Naive thymus-derived CD8-positive, alpha-beta T cell (primary cell): Measurements from ENCODE around the gene LAPTM5. TPM values are rescaled to one million over a fixed set of nuclear protein-coding genes. Genes with fewer than 3 reads are reported as not detected.

Experiments
- ATAC-seq, 2 donors: fragments of 150-1000 bp; cut with Tn5 transposase in 1 of 2; sonication (Bioruptor Pico), chemical (Tn5 transposase) in 1 of 2; 1 replicate in 1 of 2; 2 replicates in 1 of 2; pipeline ENCODE4 v1.10.0; 2021; ENCODE audit warnings: mild to moderate bottlenecking in 2 of 2, moderate library complexity in 2 of 2
- POLR2A ChIA-PET: fragments of 350-600 bp; sonication (Branson Sonifier 250); formaldehyde crosslinking; loops from one replicate; lab custom pipeline; 2021; ENCODE audit warnings: antibody characterized with exemption; lab: Charles Lee
- DNase-seq, 10 donors: peaks; one replicate each; pipeline versions ENCODE4 v3.0.0 to v3.0.0-alpha.2; 2020 to 2022
- H3K27ac Mint-ChIP-seq, 10 donors: one replicate each; pipeline ENCODE4 v1.8.0; 2020 to 2022; ENCODE audit warnings: mild to moderate bottlenecking in 10 of 10, mixed read lengths in 10 of 10, moderate library complexity in 4 of 10, inconsistent platforms in 1 of 10
- H3K27me3 Mint-ChIP-seq, 5 donors: one replicate each; pipeline ENCODE4 v1.8.0; 2021 to 2022; ENCODE audit warnings: mixed read lengths in 5 of 5
- H3K36me3 Mint-ChIP-seq, 3 donors: one replicate each; pipeline ENCODE4 v1.8.0; 2020 to 2022; ENCODE audit warnings: mixed read lengths in 3 of 3, mild to moderate bottlenecking in 2 of 3, inconsistent platforms in 1 of 3
- H3K4me1 Mint-ChIP-seq, 4 donors: one replicate each; pipeline ENCODE4 v1.8.0; 2021 to 2022; ENCODE audit warnings: mixed read lengths in 4 of 4
- H3K4me3 Mint-ChIP-seq, 10 donors: one replicate each; pipeline ENCODE4 v1.8.0; 2020 to 2022; ENCODE audit warnings: mild to moderate bottlenecking in 10 of 10, mixed read lengths in 10 of 10, moderate library complexity in 6 of 10, inconsistent platforms in 1 of 10
- H3K9me3 Mint-ChIP-seq, 9 donors: one replicate each; pipeline ENCODE4 v1.8.0; 2020 to 2022; ENCODE audit warnings: mixed read lengths in 9 of 9, mild to moderate bottlenecking in 3 of 9, inconsistent platforms in 1 of 9, moderate library complexity in 1 of 9
- polyA plus RNA-seq, 3 donors: library from polyadenylated mRNA; unstranded; fragments of 300-500 nt; fragmentation: Illumina TruSeq; gene quantifications; one replicate each; pipeline ENCODE4 v1.2.3, GENCODE V29; 2021
- total RNA-seq, 8 experiments: library from RNA in 2 of 8; stranded (reverse) in 2 of 8; gene quantifications; one replicate each; pipeline ENCODE4 v1.2.3 and lab custom pipeline; 2021 to 2026

The LAPTM5 gene
- total and polyA plus RNA-seq, 5 experiments from 2014 or later: 534 to 602 (median 565) TPM

- Mint-ChIP-seq H3K27me3 (peaks cover 3 to 25% (median 15%) of the 10 kb centered on the region in 5 donors), H3K9me3 (peaks cover 0 to 2% (median 0%) of the 10 kb centered on the region in 9 donors), H3K4me3 (no peak overlapping the region), H3K36me3 (no peaks in the 10 kb centered on the region), H3K27ac (peak overlapping the region in 1 of 10 donors; percentile 56), H3K4me1 (peaks cover 0 to 17% (median 3%) of the 10 kb centered on the region in 4 donors)
- peak in 1 of 10 donors; percentile 42 for DNase-seq
- ATAC-seq: no peak
- POLR2A ChIA-PET: interaction anchor here (1.9 kb wide), 1 partner anchor 66 kb away, joined by 6 read pairs; no protein-coding TSS in a partner anchor
Observed at GRCh38 chr1:30785181-30785580, 27.6 kb upstream of the LAPTM5 start.

GRCh38 chr1:30783256-30783915 lies 25.8 kb upstream of the LAPTM5 start:
- no peak for DNase-seq
- POLR2A ChIA-PET: interaction anchor here (0.6 to 3.7 kb wide), 7 partner anchors 34 to 403 kb away, joined by 4 to 72 read pairs (median 6); partner anchors contain the start of gene MATN1
- Mint-ChIP-seq H3K27me3 (peaks cover 0 to 12% (median 9%) of the 10 kb centered on the region in 5 donors), H3K4me3 (no peak overlapping the region), H3K36me3 (no peaks in the 10 kb centered on the region), H3K9me3 (no peaks in the 10 kb centered on the region), H3K27ac (peak overlapping the region in 2 of 10 donors; percentile 15 to 24), H3K4me1 (peaks cover 11 to 31% (median 12%) of the 10 kb centered on the region in 4 donors)
- ATAC-seq: no peak

- H3K9me3 Mint-ChIP-seq: no peaks in the 10 kb centered on the region
- peaks cover 10 to 34% (median 13%) of the 10 kb centered on the region in 4 donors for H3K4me1 Mint-ChIP-seq
- peak; percentile 48 to 84 (median 68) for DNase-seq
- no peaks in the 10 kb centered on the region for H3K36me3 Mint-ChIP-seq
- POLR2A ChIA-PET: interaction anchor here (0.6 to 3.7 kb wide), 10 partner anchors 21 to 403 kb away, joined by 3 to 72 read pairs (median 6); partner anchors contain the start of gene MATN1
- peak overlapping the region in 6 of 10 donors; percentile 31 to 84 (median 53) for H3K27ac Mint-ChIP-seq
- H3K27me3 Mint-ChIP-seq: peaks cover 0 to 4% (median 2%) of the 10 kb centered on the region in 5 donors
- peak overlapping the region in 6 of 10 donors; percentile 24 to 80 (median 60) for H3K4me3 Mint-ChIP-seq
- ATAC-seq: peak; percentile 68 to 79
Observed at GRCh38 chr1:30782361-30783255, 25.0 kb upstream of the LAPTM5 start.

- DNase-seq: no peak
- Mint-ChIP-seq H3K4me1 (peaks cover 10 to 34% (median 13%) of the 10 kb centered on the region in 4 donors), H3K9me3 (no peaks in the 10 kb centered on the region), H3K4me3 (no peak overlapping the region), H3K27me3 (peaks cover 0 to 2% (median 0%) of the 10 kb centered on the region in 5 donors), H3K36me3 (no peaks in the 10 kb centered on the region), H3K27ac (no peak overlapping the region)
- POLR2A ChIA-PET: interaction anchor here (0.9 to 3.7 kb wide), 9 partner anchors 21 to 62 kb away, joined by 3 to 72 read pairs (median 4); partner anchors contain the start of gene MATN1
- no peak for ATAC-seq
Observed at GRCh38 chr1:30781906-30782305, 24.3 kb upstream of the LAPTM5 start.

GRCh38 chr1:30780409-30780808 lies 22.8 kb upstream of the LAPTM5 start:
- ATAC-seq: no peak
- Mint-ChIP-seq H3K9me3 (no peaks in the 10 kb centered on the region), H3K27me3 (no peaks in the 10 kb centered on the region), H3K4me1 (peaks cover 12 to 34% (median 14%) of the 10 kb centered on the region in 4 donors), H3K36me3 (no peaks in the 10 kb centered on the region), H3K4me3 (peak overlapping the region in 3 of 10 donors; percentile 12 to 35 (median 16)), H3K27ac (peak overlapping the region in 3 of 10 donors; percentile 54 to 69 (median 56))
- POLR2A ChIA-PET: interaction anchor here (0.7 to 3.7 kb wide), 8 partner anchors 26 to 63 kb away, joined by 3 to 84 read pairs (median 7); no protein-coding TSS in a partner anchor
- no peak for DNase-seq

GRCh38 chr1:30779294-30780071 lies 21.9 kb upstream of the LAPTM5 start:
- Mint-ChIP-seq H3K27ac (peak overlapping the region in 7 of 10 donors; percentile 24 to 80 (median 51)), H3K27me3 (no peaks in the 10 kb centered on the region), H3K4me1 (peaks cover 12 to 34% (median 14%) of the 10 kb centered on the region in 4 donors), H3K4me3 (peak overlapping the region in 8 of 10 donors; percentile 3 to 36 (median 22)), H3K36me3 (no peaks in the 10 kb centered on the region), H3K9me3 (no peaks in the 10 kb centered on the region)
- DNase-seq (peak; percentile 83 to 99 (median 91)), ATAC-seq (peak; percentile 78 to 90)
- POLR2A ChIA-PET: interaction anchor here (0.7 to 3.7 kb wide), 14 partner anchors 18 to 149 kb away, joined by 3 to 84 read pairs (median 7); partner anchors contain the start of gene LAPTM5

- peaks cover 12 to 34% (median 14%) of the 10 kb centered on the region in 4 donors for H3K4me1 Mint-ChIP-seq
- H3K27me3 Mint-ChIP-seq: no peaks in the 10 kb centered on the region
- H3K27ac Mint-ChIP-seq: peak overlapping the region in 6 of 10 donors; percentile 13 to 80 (median 56)
- DNase-seq: no peak
- peak overlapping the region in 4 of 10 donors; percentile 22 to 36 (median 28) for H3K4me3 Mint-ChIP-seq
- no peak for ATAC-seq
- POLR2A ChIA-PET: interaction anchor here (1.2 to 3.7 kb wide), 7 partner anchors 18 to 59 kb away, joined by 3 to 84 read pairs (median 19); partner anchors contain the start of gene LAPTM5
- no peaks in the 10 kb centered on the region for H3K36me3 Mint-ChIP-seq
- no peaks in the 10 kb centered on the region for H3K9me3 Mint-ChIP-seq
Observed at GRCh38 chr1:30778979-30779293, 21.4 kb upstream of the LAPTM5 start.

GRCh38 chr1:30778154-30778978 lies 20.8 kb upstream of the LAPTM5 start:
- H3K4me1 Mint-ChIP-seq: peaks cover 12 to 30% (median 14%) of the 10 kb centered on the region in 4 donors
- DNase-seq: no peak
- H3K27me3 Mint-ChIP-seq: no peaks in the 10 kb centered on the region
- H3K4me3 Mint-ChIP-seq: peak overlapping the region in 1 of 10 donors; percentile 1
- H3K27ac Mint-ChIP-seq: peak overlapping the region in 2 of 10 donors; percentile 51 to 61
- POLR2A ChIA-PET: interaction anchor here (1.2 to 3.7 kb wide), 8 partner anchors 17 to 58 kb away, joined by 3 to 84 read pairs (median 14); partner anchors contain the start of gene LAPTM5
- no peaks in the 10 kb centered on the region for H3K9me3 Mint-ChIP-seq
- no peak for ATAC-seq
- H3K36me3 Mint-ChIP-seq: no peaks in the 10 kb centered on the region

- Mint-ChIP-seq H3K27me3 (no peaks in the 10 kb centered on the region), H3K4me1 (peaks cover 12 to 30% (median 14%) of the 10 kb centered on the region in 4 donors), H3K36me3 (no peaks in the 10 kb centered on the region), H3K4me3 (no peak overlapping the region), H3K27ac (no peak overlapping the region), H3K9me3 (no peaks in the 10 kb centered on the region)
- ATAC-seq: no peak
- DNase-seq: no peak
- POLR2A ChIA-PET: interaction anchor here (1.2 to 3.7 kb wide), 6 partner anchors 17 to 58 kb away, joined by 3 to 84 read pairs (median 20); partner anchors contain the start of gene LAPTM5
Observed at GRCh38 chr1:30777904-30778153, 20.3 kb upstream of the LAPTM5 start.

- DNase-seq (no peak), ATAC-seq (no peak)
- Mint-ChIP-seq H3K36me3 (no peaks in the 10 kb centered on the region), H3K4me1 (peaks cover 10 to 30% (median 15%) of the 10 kb centered on the region in 4 donors), H3K27ac (no peak overlapping the region), H3K9me3 (no peaks in the 10 kb centered on the region), H3K27me3 (no peaks in the 10 kb centered on the region), H3K4me3 (no peak overlapping the region)
- POLR2A ChIA-PET: interaction anchor here (1.9 to 3.7 kb wide), 5 partner anchors 16 to 57 kb away, joined by 4 to 84 read pairs (median 21); partner anchors contain the start of gene LAPTM5
Observed at GRCh38 chr1:30777060-30777903, 19.7 kb upstream of the LAPTM5 start.
